Measurements from ENCODE around the gene ADIRF. TPM values are rescaled to one million over a fixed set of nuclear protein-coding genes. Genes with fewer than 3 reads are reported as not detected.

The ADIRF gene
- total RNA-seq, 1 experiment from 2014 or later: not detected

DNA sequence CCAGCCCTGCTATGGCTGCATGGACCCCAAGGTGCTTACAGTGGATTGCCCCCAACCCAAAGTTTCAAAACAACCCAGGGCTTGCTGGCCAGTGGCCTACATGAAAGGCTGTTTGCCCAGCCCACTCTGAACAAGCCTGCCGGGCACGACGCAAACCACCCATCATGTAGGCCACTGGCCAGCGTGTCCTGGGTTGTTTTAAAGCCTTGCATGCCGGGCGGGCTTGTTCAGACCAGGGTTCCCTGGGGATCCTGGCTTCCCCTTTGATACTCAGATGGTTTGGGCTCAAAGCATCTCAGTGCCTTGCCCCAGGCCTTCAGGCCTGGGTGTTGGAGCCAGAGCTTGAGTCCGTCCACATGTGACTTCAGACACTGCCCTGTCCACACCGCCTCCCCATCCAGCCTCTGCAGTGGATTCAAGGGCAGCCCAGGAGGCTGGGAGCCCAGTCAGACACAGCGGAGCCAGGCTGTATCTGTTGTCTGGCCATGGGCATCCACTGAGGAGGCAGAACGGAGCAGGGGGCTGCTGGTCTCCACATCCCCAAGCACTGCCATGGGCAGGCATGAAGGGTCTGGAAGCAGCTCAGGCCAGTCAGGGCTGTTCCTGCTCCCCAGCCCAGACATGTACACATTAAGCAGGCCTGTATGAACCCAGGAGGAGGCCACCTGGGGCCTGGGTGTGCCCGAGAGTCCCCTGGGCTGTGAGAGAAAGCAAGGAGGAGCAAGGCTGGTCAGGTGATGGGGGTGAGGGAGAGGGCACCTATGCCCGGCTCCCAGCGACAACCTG lies 4.0 kb upstream of the ADIRF start:
- Histone ChIP-seq H3K4me1 (peaks cover 21% of the 10 kb centered on the region), H3K4me3 (ENCODE audit: low read depth, low read length) (no peak overlapping the region), H3K36me3 (ENCODE audit: control insufficient read depth, insufficient read depth, low read length) (no peaks in the 10 kb centered on the region), H3K27me3 (replicated peaks; ENCODE audit: control insufficient read depth, insufficient read depth, low read length) (no peaks in the 10 kb centered on the region), H3K9me3 (no peaks in the 10 kb centered on the region)
- TF ChIP-seq, protein P1, sequence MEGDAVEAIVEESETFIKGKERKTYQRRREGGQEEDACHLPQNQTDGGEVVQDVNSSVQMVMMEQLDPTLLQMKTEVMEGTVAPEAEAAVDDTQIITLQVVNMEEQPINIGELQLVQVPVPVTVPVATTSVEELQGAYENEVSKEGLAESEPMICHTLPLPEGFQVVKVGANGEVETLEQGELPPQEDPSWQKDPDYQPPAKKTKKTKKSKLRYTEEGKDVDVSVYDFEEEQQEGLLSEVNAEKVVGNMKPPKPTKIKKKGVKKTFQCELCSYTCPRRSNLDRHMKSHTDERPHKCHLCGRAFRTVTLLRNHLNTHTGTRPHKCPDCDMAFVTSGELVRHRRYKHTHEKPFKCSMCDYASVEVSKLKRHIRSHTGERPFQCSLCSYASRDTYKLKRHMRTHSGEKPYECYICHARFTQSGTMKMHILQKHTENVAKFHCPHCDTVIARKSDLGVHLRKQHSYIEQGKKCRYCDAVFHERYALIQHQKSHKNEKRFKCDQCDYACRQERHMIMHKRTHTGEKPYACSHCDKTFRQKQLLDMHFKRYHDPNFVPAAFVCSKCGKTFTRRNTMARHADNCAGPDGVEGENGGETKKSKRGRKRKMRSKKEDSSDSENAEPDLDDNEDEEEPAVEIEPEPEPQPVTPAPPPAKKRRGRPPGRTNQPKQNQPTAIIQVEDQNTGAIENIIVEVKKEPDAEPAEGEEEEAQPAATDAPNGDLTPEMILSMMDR (IDR thresholded peaks at IDR 0.05; ENCODE audit: insufficient read depth in 1 of 2, low read depth in 1 of 2, low read length in 1 of 2, severe bottlenecking in 1 of 2, unreplicated experiment in 1 of 2): no peak
- ChIA-PET POLR2A (interaction anchor here (0.6 kb wide), 1 partner anchor 8 kb away, joined by 3 read pairs; no protein-coding TSS in a partner anchor), CTCF (no interaction called here)
- Mint-ChIP-seq H3K4me3 (ENCODE audit: unreplicated experiment) (no peak overlapping the region), H3K27me3 (ENCODE audit: insufficient read depth, unreplicated experiment) (no peaks in the 10 kb centered on the region), H3K9me3 (ENCODE audit: unreplicated experiment) (no peaks in the 10 kb centered on the region), H3K4me1 (ENCODE audit: low read depth, unreplicated experiment) (peaks cover 15% of the 10 kb centered on the region), H3K36me3 (ENCODE audit: insufficient read depth, unreplicated experiment) (peaks cover 8% of the 10 kb centered on the region), H3K27ac (ENCODE audit: unreplicated experiment) (no peak overlapping the region)
- no peak for DNase-seq
- BruUV-seq (replicated peaks): no TSS peak
- intact Hi-C loops (cut with micrococcal nuclease; ENCODE audit: unreplicated experiment): no loop called here

DNA sequence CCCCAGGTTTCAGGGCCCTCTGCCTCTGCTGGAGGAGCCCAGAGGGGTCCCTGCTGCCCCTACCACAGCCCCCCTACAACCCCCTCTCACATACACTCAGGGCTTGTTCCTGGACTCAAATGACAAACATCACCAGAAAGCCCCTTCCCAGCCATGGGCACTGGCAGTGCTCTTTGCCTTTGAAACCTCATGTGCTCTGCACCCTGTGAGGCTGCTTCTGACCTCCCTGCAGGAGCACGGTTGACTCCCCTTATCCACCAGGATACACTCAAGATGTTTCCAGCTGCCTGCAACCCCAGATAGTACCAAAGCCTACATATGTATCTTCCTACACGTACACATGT lies 3.5 kb upstream of the ADIRF start:
- DNase-seq: no peak
- Histone ChIP-seq H3K36me3 (ENCODE audit: control insufficient read depth, insufficient read depth, low read length) (no peaks in the 10 kb centered on the region), H3K4me3 (ENCODE audit: low read depth, low read length) (no peak overlapping the region), H3K27me3 (replicated peaks; ENCODE audit: control insufficient read depth, insufficient read depth, low read length) (no peaks in the 10 kb centered on the region), H3K4me1 (peaks cover 20% of the 10 kb centered on the region), H3K9me3 (no peaks in the 10 kb centered on the region)
- H3K4me1 Mint-ChIP-seq (ENCODE audit: low read depth, unreplicated experiment): peaks cover 15% of the 10 kb centered on the region
- no peak overlapping the region for H3K4me3 Mint-ChIP-seq (ENCODE audit: unreplicated experiment)
- no peaks in the 10 kb centered on the region for H3K27me3 Mint-ChIP-seq (ENCODE audit: insufficient read depth, unreplicated experiment)
- ChIA-PET CTCF (interaction anchor here (2.2 kb wide), 1 partner anchor 26 kb away, joined by 21 read pairs; no protein-coding TSS in a partner anchor), POLR2A (interaction anchor here (0.6 kb wide), 1 partner anchor 9 kb away, joined by 3 read pairs; no protein-coding TSS in a partner anchor)
- H3K27ac Mint-ChIP-seq (ENCODE audit: unreplicated experiment): no peak overlapping the region
- TF ChIP-seq, protein P1 (IDR thresholded peaks at IDR 0.05; ENCODE audit: insufficient read depth in 1 of 2, low read depth in 1 of 2, low read length in 1 of 2, severe bottlenecking in 1 of 2, unreplicated experiment in 1 of 2): no peak
- no TSS peak for BruUV-seq (replicated peaks)
- H3K9me3 Mint-ChIP-seq (ENCODE audit: unreplicated experiment): no peaks in the 10 kb centered on the region
- peaks cover 8% of the 10 kb centered on the region for H3K36me3 Mint-ChIP-seq (ENCODE audit: insufficient read depth, unreplicated experiment)
- intact Hi-C loops (cut with micrococcal nuclease; ENCODE audit: unreplicated experiment): no loop called here

DNA sequence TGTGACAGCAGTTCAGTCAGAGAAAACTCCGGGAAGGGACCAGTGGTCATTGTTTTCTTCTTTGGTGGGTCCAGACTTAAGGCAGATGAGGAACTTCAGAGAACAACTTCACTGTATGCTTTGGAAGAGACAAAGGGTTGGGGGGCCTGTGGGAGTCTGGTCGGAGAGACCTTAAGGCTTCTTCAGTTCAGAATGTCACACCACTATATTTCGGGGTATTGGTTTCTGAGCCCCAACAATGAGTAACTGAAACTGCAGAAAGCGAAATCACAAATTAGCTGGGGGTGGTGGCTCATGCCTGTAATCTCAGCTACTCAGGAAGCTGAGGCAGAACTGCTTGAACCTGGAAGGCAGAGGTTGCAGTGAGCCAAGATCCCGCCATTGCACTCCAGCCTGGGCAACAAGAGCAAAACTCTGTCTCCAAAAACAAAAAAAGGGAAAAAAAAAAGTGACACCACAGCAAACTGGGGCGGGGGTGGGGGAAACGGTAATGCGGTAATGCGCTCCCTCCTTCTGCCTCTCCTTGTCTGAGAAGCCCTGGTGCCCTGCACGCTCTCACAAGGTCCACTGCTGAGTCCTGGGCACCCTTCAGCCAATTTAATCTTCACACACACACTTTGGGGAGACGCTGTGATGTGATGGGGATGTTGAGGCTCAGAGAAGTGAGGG lies 2.2 kb upstream of the ADIRF start:
- peaks cover 23% of the 10 kb centered on the region for H3K4me1 ChIP-seq
- no peak overlapping the region for H3K4me3 ChIP-seq (ENCODE audit: low read depth, low read length)
- H3K36me3 Mint-ChIP-seq (ENCODE audit: insufficient read depth, unreplicated experiment): peaks cover 20% of the 10 kb centered on the region
- H3K36me3 ChIP-seq (ENCODE audit: control insufficient read depth, insufficient read depth, low read length): no peaks in the 10 kb centered on the region
- no TSS peak for BruUV-seq (replicated peaks)
- no peaks in the 10 kb centered on the region for H3K27me3 ChIP-seq (replicated peaks; ENCODE audit: control insufficient read depth, insufficient read depth, low read length)
- POLR2A ChIA-PET: interaction anchor here (0.5 kb wide), 2 partner anchors 41 to 277 kb away, joined by 3 to 4 read pairs; no protein-coding TSS in a partner anchor
- H3K4me1 Mint-ChIP-seq (ENCODE audit: low read depth, unreplicated experiment): peaks cover 15% of the 10 kb centered on the region
- CTCF ChIA-PET: interaction anchor here (0.7 to 2.2 kb wide), 9 partner anchors 9 to 210 kb away, joined by 3 to 21 read pairs (median 5); no protein-coding TSS in a partner anchor
- TF ChIP-seq, protein P1 (IDR thresholded peaks at IDR 0.05; ENCODE audit: insufficient read depth in 1 of 2, low read depth in 1 of 2, low read length in 1 of 2, severe bottlenecking in 1 of 2, unreplicated experiment in 1 of 2): no peak
- no peaks in the 10 kb centered on the region for H3K9me3 Mint-ChIP-seq (ENCODE audit: unreplicated experiment)
- H3K27me3 Mint-ChIP-seq (ENCODE audit: insufficient read depth, unreplicated experiment): no peaks in the 10 kb centered on the region
- H3K9me3 ChIP-seq: no peaks in the 10 kb centered on the region
- DNase-seq: no peak
- H3K27ac Mint-ChIP-seq (ENCODE audit: unreplicated experiment): peak overlapping the region; percentile 55
- H3K4me3 Mint-ChIP-seq (ENCODE audit: unreplicated experiment): no peak overlapping the region
- intact Hi-C loops (cut with micrococcal nuclease; ENCODE audit: unreplicated experiment): loop anchor here (1.0 kb wide), 2 partner anchors 27 to 278 kb away; no protein-coding TSS in a partner anchor
